ENCODE results near the gene GCH1.

GCH1 gene

DNA sequence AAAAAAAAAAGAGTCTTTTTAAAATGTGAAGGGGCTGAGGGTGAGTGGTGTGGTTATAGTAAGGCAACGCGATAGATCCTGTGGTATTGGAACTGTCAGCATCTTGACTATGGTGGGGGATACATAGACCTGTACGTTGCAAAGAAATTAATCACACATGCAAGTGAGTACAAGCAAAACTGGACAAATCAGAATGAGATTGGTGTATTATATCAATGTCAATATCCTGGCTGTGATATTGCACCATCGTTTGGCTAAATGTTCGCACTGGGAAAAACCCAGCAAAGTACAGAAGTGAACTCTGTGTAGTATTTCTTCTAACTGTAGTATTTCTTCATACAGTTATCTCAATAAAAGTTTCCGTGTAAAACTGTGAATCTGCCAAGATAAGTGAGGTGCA lies 67.9 kb downstream of the GCH1 start:
- no peak overlapping the region for H3K27ac ChIP-seq
- H3K36me3 ChIP-seq (ENCODE audit: control insufficient read depth, insufficient read depth, low read length), result no peaks in the 10 kb centered on the region
- no peaks in the 10 kb centered on the region for H3K79me2 ChIP-seq
- TF ChIP-seq, protein P1, sequence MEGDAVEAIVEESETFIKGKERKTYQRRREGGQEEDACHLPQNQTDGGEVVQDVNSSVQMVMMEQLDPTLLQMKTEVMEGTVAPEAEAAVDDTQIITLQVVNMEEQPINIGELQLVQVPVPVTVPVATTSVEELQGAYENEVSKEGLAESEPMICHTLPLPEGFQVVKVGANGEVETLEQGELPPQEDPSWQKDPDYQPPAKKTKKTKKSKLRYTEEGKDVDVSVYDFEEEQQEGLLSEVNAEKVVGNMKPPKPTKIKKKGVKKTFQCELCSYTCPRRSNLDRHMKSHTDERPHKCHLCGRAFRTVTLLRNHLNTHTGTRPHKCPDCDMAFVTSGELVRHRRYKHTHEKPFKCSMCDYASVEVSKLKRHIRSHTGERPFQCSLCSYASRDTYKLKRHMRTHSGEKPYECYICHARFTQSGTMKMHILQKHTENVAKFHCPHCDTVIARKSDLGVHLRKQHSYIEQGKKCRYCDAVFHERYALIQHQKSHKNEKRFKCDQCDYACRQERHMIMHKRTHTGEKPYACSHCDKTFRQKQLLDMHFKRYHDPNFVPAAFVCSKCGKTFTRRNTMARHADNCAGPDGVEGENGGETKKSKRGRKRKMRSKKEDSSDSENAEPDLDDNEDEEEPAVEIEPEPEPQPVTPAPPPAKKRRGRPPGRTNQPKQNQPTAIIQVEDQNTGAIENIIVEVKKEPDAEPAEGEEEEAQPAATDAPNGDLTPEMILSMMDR (IDR thresholded peaks at IDR 0.05), result no peak
- no peaks in the 10 kb centered on the region for H3K4me1 ChIP-seq
- H3K9me3 ChIP-seq (ENCODE audit: control insufficient read depth, low read length), result no peaks in the 10 kb centered on the region
- H3K4me2 ChIP-seq (ENCODE audit: low read length), result no peak overlapping the region
- no peak overlapping the region for H3K4me3 ChIP-seq (ENCODE audit: low read depth, low read length)
- no peak overlapping the region for H3K9ac ChIP-seq
- H3K27me3 ChIP-seq (ENCODE audit: control insufficient read depth, insufficient read depth, low read length), result no peaks in the 10 kb centered on the region
- no peak overlapping the region for H2AFZ ChIP-seq

DNA sequence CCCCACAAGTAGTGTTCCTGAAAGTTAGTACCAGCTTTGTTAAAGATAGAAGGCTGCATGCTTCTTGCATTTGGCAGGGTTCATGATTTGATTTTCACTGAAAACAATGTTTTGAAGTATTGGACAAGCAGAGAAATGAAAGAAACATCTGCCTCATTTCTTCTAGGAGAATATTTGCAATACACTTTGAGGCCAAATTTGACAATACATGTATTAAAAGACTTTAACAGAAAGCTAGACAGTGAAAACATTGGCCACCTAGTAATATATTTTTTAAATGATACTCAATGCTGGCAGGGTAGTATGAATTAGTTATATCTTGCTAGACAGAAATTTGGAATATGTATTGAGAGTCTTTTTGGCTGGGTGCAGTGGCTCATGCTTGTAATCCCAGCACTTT lies 68.5 kb downstream of the GCH1 start:
- TF ChIP-seq, protein P1 (IDR thresholded peaks at IDR 0.05), result no peak
- H3K4me3 ChIP-seq (ENCODE audit: low read depth, low read length), result no peak overlapping the region
- H3K4me2 ChIP-seq (ENCODE audit: low read length), result no peak overlapping the region
- no peak overlapping the region for H3K27ac ChIP-seq
- H3K4me1 ChIP-seq, result no peaks in the 10 kb centered on the region
- H3K36me3 ChIP-seq (ENCODE audit: control insufficient read depth, insufficient read depth, low read length), result no peaks in the 10 kb centered on the region
- no peaks in the 10 kb centered on the region for H3K79me2 ChIP-seq
- H3K9ac ChIP-seq, result no peak overlapping the region
- no peak overlapping the region for H2AFZ ChIP-seq
- H3K27me3 ChIP-seq (ENCODE audit: control insufficient read depth, insufficient read depth, low read length), result no peaks in the 10 kb centered on the region
- no peaks in the 10 kb centered on the region for H3K9me3 ChIP-seq (ENCODE audit: control insufficient read depth, low read length)

DNA sequence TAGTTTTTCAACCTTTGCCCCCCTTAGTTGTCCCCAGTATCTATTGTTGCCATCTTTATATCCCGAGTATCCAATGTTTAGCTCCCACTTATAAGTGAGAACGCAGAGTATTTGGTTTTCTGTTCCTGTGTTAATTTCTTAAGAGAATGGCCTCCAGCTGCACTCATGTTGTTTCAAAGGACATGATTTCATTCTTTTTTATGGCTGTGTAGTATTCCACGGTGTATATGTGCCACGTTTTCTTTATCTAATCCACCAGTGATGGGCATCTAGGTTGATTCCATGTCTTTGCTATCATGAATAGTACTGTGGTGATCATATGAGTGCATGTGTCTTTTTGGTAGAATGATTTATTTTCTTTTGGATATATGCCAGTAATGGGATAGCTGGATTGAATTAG lies 72.0 kb downstream of the GCH1 start:
- TF ChIP-seq, protein P1 (IDR thresholded peaks at IDR 0.05), result no peak
- Histone ChIP-seq H3K4me1 (no peaks in the 10 kb centered on the region), H3K9me3 (ENCODE audit: control insufficient read depth, low read length) (no peaks in the 10 kb centered on the region), H2AFZ (no peak overlapping the region), H3K4me2 (ENCODE audit: low read length) (no peak overlapping the region), H3K27me3 (ENCODE audit: control insufficient read depth, insufficient read depth, low read length) (no peaks in the 10 kb centered on the region), H3K36me3 (ENCODE audit: control insufficient read depth, insufficient read depth, low read length) (no peaks in the 10 kb centered on the region), H3K27ac (no peak overlapping the region), H3K4me3 (ENCODE audit: low read depth, low read length) (no peak overlapping the region), H3K79me2 (no peaks in the 10 kb centered on the region), H3K9ac (no peak overlapping the region)

DNA sequence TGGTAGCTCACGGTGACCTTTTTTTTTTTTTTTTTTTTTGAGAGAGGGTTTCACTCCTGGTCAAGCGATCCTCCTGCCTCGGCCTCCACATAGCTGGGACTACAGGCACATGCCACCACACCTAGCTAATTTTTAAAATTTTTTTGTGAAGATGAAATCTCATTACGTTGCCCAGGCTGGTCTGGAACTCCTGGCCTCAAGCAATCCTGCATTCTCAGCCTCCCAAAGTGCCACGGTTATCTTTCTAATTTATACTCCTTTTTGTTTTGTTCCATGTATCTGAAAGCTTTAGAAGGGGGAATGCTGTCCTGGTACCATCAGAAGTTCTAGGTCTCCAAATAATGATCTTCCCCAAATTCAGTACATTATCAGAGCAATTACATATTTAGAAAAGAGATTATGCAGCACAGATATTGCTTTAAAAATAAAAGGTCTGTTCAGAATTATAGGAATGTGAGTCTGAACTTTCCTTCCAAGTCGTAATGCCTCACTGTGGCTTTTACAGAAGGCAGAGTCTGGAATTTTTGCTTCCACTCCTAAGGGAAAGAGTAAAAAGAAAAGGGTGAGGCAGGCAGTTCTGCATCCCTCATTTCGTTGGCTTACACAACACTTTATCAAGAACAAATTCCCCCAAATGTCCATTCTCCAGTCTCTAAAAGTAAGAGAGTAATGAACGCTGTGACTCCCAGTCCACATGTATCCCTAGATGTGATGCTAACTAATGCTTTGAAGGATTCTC lies 73.0 kb downstream of the GCH1 start:
- no peak overlapping the region for H2AFZ ChIP-seq
- peaks cover 3% of the 10 kb centered on the region for H3K9me3 ChIP-seq (ENCODE audit: control insufficient read depth, low read length)
- no peaks in the 10 kb centered on the region for H3K4me1 ChIP-seq
- H3K4me2 ChIP-seq (ENCODE audit: low read length), result no peak overlapping the region
- no peaks in the 10 kb centered on the region for H3K36me3 ChIP-seq (ENCODE audit: control insufficient read depth, insufficient read depth, low read length)
- no peaks in the 10 kb centered on the region for H3K27me3 ChIP-seq (ENCODE audit: control insufficient read depth, insufficient read depth, low read length)
- H3K79me2 ChIP-seq, result no peaks in the 10 kb centered on the region
- no peak overlapping the region for H3K9ac ChIP-seq
- TF ChIP-seq, protein P1 (IDR thresholded peaks at IDR 0.05), result no peak
- no peak overlapping the region for H3K27ac ChIP-seq
- no peak overlapping the region for H3K4me3 ChIP-seq (ENCODE audit: low read depth, low read length)

DNA sequence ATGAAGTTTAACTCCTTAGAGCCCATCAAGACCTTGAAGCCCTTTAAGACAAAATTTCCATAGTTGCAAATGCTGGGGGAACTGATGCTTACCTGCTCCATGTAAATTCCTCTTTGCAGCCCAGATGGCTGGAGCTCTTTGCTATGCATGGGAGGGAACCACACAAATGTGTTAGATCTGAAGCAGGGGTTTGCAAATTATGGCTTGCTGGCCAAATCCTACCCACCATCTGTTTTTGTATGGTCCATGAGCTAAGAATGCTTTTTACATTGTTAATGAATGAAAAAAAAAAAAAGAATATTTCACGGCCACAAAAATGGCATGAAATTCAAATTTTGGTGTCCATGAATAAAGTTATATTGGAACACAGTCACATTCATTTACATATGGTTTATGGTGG lies 74.6 kb downstream of the GCH1 start:
- Histone ChIP-seq H2AFZ (no peak overlapping the region), H3K4me1 (no peaks in the 10 kb centered on the region), H3K36me3 (ENCODE audit: control insufficient read depth, insufficient read depth, low read length) (no peaks in the 10 kb centered on the region), H3K27ac (no peak overlapping the region), H3K4me3 (ENCODE audit: low read depth, low read length) (no peak overlapping the region), H3K9me3 (ENCODE audit: control insufficient read depth, low read length) (peaks cover 4% of the 10 kb centered on the region), H3K4me2 (ENCODE audit: low read length) (no peak overlapping the region), H3K9ac (no peak overlapping the region), H3K79me2 (no peaks in the 10 kb centered on the region), H3K27me3 (ENCODE audit: control insufficient read depth, insufficient read depth, low read length) (no peaks in the 10 kb centered on the region)
- TF ChIP-seq, protein P1 (IDR thresholded peaks at IDR 0.05), result no peak
